Inferior parietal cortex (tissue), 1 donor: ENCODE data around the gene COL23A1.

Experiments used
- DNase-seq: peaks from one replicate; pipeline ENCODE4 v3.0.0-alpha.2; 2016; ENCODE audit errors: extremely low spot score

Gene COL23A1

GRCh38 chr5:178475422-178475821 is 114.8 kb downstream of the COL23A1 start:
- no peak for DNase-seq

GRCh38 chr5:178474562-178475184 is 115.5 kb downstream of the COL23A1 start:
- DNase-seq, result no peak

- no peak for DNase-seq
These were observed 116.3 kb downstream of the COL23A1 start for GRCh38 chr5:178473854-178474253.

- no peak for DNase-seq
These were observed 118.1 kb downstream of the COL23A1 start for GRCh38 chr5:178472138-178472537.

- no peak for DNase-seq
These were observed 118.5 kb downstream of the COL23A1 start for GRCh38 chr5:178471711-178472110.

GRCh38 chr5:178470760-178471025 is 119.5 kb downstream of the COL23A1 start:
- no peak for DNase-seq

- no peak for DNase-seq
These were observed 120.0 kb downstream of the COL23A1 start for GRCh38 chr5:178469975-178470759.

GRCh38 chr5:178469011-178469974 is 120.9 kb downstream of the COL23A1 start:
- no peak for DNase-seq

- DNase-seq, result no peak
These were observed 122.0 kb downstream of the COL23A1 start for GRCh38 chr5:178468196-178468685.

- peak; percentile 11 for DNase-seq
These were observed 122.5 kb downstream of the COL23A1 start for GRCh38 chr5:178467568-178468195.

- no peak for DNase-seq
These were observed 123.0 kb downstream of the COL23A1 start for GRCh38 chr5:178467205-178467567.

GRCh38 chr5:178466342-178466741 is 123.9 kb downstream of the COL23A1 start:
- DNase-seq, result no peak

- DNase-seq, result no peak
These were observed 124.3 kb downstream of the COL23A1 start for GRCh38 chr5:178465861-178466288.

GRCh38 chr5:178465228-178465860 is 124.8 kb downstream of the COL23A1 start:
- no peak for DNase-seq

GRCh38 chr5:178464431-178465048 is 125.7 kb downstream of the COL23A1 start:
- no peak for DNase-seq

- no peak for DNase-seq
These were observed 126.7 kb downstream of the COL23A1 start for GRCh38 chr5:178463321-178464155.

GRCh38 chr5:178462816-178463215 is 127.4 kb downstream of the COL23A1 start:
- no peak for DNase-seq

- DNase-seq, result no peak
These were observed 128.1 kb downstream of the COL23A1 start for GRCh38 chr5:178462076-178462475.

GRCh38 chr5:178461004-178461730 is 129.0 kb downstream of the COL23A1 start:
- DNase-seq, result peak; percentile 76
